Neural progenitor cell (in vitro differentiated cells): ENCODE results near the gene SMAD6. TPM values are rescaled to one million over a fixed set of nuclear protein-coding genes. Genes with fewer than 3 reads are reported as not detected.

ENCODE experiments used
- DNase-seq: peaks from one replicate; pipeline ENCODE4 v3.0.0-alpha.2; 2016; ENCODE audit warnings: low spot score
- H2AFZ ChIP-seq: fragments of 200-600 bp; sonication (generic); replicated peaks from 2 replicates; pipeline ENCODE4 v1.6.1; 2016; ENCODE audit warnings: antibody characterized with exemption
- H3F3A ChIP-seq: fragments of 200-600 bp; sonication (generic); 2 replicates; pipeline ENCODE4 v1.6.1; 2016; ENCODE audit warnings: antibody characterized with exemption, low read depth
- H3K27ac ChIP-seq: fragments of 200-600 bp; sonication (generic); 2 replicates; pipeline ENCODE4 v1.5.1; 2016; ENCODE audit warnings: mild to moderate bottlenecking
- H3K27me3 ChIP-seq: fragments of 200-600 bp; sonication (generic); 2 replicates; pipeline ENCODE4 v1.6.1; 2016; ENCODE audit warnings: mild to moderate bottlenecking, moderate library complexity
- H3K36me3 ChIP-seq: fragments of 200-600 bp; sonication (generic); 2 replicates; pipeline ENCODE4 v1.5.1; 2016
- H3K4me1 ChIP-seq: fragments of 200-600 bp; sonication (generic); 2 replicates; pipeline ENCODE4 v1.6.1; 2016; ENCODE audit warnings: mixed run types
- H3K4me2 ChIP-seq: fragments of 200-600 bp; sonication (generic); 2 replicates; pipeline ENCODE4 v1.6.1; 2016
- H3K4me3 ChIP-seq: fragments of 200-600 bp; sonication (generic); 2 replicates; pipeline ENCODE4 v1.5.1; 2016
- H3K79me2 ChIP-seq: fragments of 200-600 bp; sonication (generic); 2 replicates; pipeline ENCODE4 v1.6.1; 2016; ENCODE audit warnings: low read depth
- H3K9ac ChIP-seq: fragments of 200-600 bp; sonication (generic); 2 replicates; pipeline ENCODE4 v1.6.1; 2016
- H3K9me3 ChIP-seq: fragments of 200-600 bp; sonication (generic); 2 replicates; pipeline ENCODE4 v1.5.1; 2016; ENCODE audit warnings: low read depth
- H4K20me1 ChIP-seq: fragments of 200-600 bp; sonication (generic); 2 replicates; pipeline ENCODE4 v1.6.1; 2016; ENCODE audit warnings: low read depth
- H3K27ac Mint-ChIP-seq: 3 replicates; pipeline ENCODE4 v1.8.0; 2021; ENCODE audit warnings: mixed read lengths
- H3K27me3 Mint-ChIP-seq: 2 replicates; pipeline ENCODE4 v1.8.0; 2022; ENCODE audit warnings: low read depth, mild to moderate bottlenecking, inconsistent platforms, moderate library complexity, mixed read lengths; ENCODE audit not compliant: insufficient read depth
- H3K36me3 Mint-ChIP-seq: 3 replicates; pipeline ENCODE4 v1.8.0; 2021; ENCODE audit warnings: mixed read lengths
- H3K4me1 Mint-ChIP-seq: 3 replicates; pipeline ENCODE4 v1.8.0; 2021; ENCODE audit warnings: mixed read lengths
- H3K4me3 Mint-ChIP-seq: 3 replicates; pipeline ENCODE4 v1.8.0; 2021; ENCODE audit warnings: mild to moderate bottlenecking, moderate library complexity, mixed read lengths
- H3K9me3 Mint-ChIP-seq: 3 replicates; pipeline ENCODE4 v1.8.0; 2020; ENCODE audit warnings: mixed read lengths
- EZH2 ChIP-seq: fragments of 200-600 bp; sonication (generic); IDR thresholded peaks from 2 replicates; pipeline ENCODE4 v1.6.1; 2017; ENCODE audit warnings: antibody characterized with exemption, mild to moderate bottlenecking, moderate library complexity
- EZH2phosphoT487 ChIP-seq: fragments of 200-600 bp; sonication (generic); IDR thresholded peaks from 2 replicates; pipeline ENCODE4 v1.6.1; 2017; ENCODE audit warnings: antibody characterized with exemption
- total RNA-seq: library from RNA; depleted of rRNA; stranded (reverse); fragments of >200 nt; gene quantifications from 2 replicates; pipeline ENCODE4 v1.2.3, GENCODE V29; 2015; ENCODE audit warnings: low replicate concordance
- TF ChIP-seq, protein P1 (sequence below): fragments of 200-600 bp; sonication (generic); IDR thresholded peaks from 2 replicates; pipeline ENCODE4 v1.5.1; 2017; ENCODE audit warnings: antibody characterized with exemption, mild to moderate bottlenecking

The SMAD6 gene
- total RNA-seq, 1 donor from 2014 or later, result 3.4 TPM

DNA sequence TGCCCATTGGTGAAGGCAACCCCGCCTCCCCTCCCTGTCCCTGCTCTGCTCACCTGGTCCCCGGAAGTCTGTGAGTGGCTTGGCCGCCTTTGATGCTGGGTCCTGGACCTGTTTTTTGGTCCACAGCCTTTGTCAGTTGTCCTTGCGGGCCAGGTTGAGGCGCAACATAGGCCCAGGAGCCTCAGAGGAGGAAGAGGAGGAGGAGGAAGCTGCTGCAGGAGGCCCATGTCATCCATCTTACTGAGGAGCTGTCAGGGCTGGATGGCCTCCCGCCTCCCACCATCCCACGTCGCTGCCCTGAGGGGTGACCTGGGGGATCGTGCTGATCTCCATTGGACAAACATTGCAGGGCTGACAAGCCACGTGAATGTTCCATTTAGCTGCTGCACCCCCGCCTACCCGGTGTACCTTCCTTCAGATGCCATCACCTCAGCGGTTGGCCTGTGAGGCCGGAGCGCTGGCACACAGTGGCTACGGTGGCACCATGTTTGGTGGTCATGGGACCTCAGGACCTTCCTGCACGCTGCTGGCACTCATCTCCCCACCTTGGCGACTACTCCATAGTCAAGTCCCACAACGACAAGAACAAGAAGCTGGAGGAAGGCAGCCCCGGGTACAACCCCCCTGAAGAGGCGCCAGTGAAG is 106.3 kb downstream of the SMAD6 start:
- H3K36me3 Mint-ChIP-seq, result no peaks in the 10 kb centered on the region

DNA sequence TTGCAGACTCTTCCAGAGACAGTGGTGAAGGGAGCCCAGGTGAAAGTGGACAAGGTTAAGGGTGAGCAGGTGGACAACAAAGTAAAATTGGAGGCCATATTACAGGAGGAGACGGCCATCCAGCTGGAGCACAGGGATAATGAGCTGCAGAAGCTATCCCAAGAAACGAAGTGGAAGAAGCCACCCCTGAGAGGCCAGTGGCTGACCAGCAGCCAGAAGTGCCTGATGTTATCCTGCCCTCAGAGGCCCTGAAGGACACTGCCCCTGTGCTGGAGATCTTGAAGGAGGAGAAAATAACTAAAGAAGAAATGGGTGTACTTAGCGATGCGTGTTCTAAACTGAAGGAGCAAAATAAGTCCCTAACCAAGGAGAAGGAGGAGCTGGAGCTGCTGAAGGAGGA is 107.6 kb downstream of the SMAD6 start:
- no peaks in the 10 kb centered on the region for H3K79me2 ChIP-seq
- no peak overlapping the region for H3K4me3 ChIP-seq
- no peaks in the 10 kb centered on the region for H3K27me3 ChIP-seq
- no peak overlapping the region for H2AFZ ChIP-seq
- H3K27me3 Mint-ChIP-seq, result peaks cover 7% of the 10 kb centered on the region
- H3K4me1 Mint-ChIP-seq, result peaks cover 10% of the 10 kb centered on the region
- H3K9me3 Mint-ChIP-seq, result peaks cover 16% of the 10 kb centered on the region
- TF ChIP-seq EZH2phosphoT487 (no peak), EZH2 (no peak)
- TF ChIP-seq, protein P1, sequence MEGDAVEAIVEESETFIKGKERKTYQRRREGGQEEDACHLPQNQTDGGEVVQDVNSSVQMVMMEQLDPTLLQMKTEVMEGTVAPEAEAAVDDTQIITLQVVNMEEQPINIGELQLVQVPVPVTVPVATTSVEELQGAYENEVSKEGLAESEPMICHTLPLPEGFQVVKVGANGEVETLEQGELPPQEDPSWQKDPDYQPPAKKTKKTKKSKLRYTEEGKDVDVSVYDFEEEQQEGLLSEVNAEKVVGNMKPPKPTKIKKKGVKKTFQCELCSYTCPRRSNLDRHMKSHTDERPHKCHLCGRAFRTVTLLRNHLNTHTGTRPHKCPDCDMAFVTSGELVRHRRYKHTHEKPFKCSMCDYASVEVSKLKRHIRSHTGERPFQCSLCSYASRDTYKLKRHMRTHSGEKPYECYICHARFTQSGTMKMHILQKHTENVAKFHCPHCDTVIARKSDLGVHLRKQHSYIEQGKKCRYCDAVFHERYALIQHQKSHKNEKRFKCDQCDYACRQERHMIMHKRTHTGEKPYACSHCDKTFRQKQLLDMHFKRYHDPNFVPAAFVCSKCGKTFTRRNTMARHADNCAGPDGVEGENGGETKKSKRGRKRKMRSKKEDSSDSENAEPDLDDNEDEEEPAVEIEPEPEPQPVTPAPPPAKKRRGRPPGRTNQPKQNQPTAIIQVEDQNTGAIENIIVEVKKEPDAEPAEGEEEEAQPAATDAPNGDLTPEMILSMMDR, result no peak
- H3K4me1 ChIP-seq, result peaks cover 3% of the 10 kb centered on the region
- H3K4me3 Mint-ChIP-seq, result no peak overlapping the region
- no peak overlapping the region for H3K4me2 ChIP-seq
- no peak overlapping the region for H3K9ac ChIP-seq
- no peaks in the 10 kb centered on the region for H3K36me3 Mint-ChIP-seq
- no peaks in the 10 kb centered on the region for H3K9me3 ChIP-seq
- H3F3A ChIP-seq, result no peaks in the 10 kb centered on the region
- H3K27ac Mint-ChIP-seq, result no peak overlapping the region
- H3K27ac ChIP-seq, result no peak overlapping the region
- H3K36me3 ChIP-seq, result no peaks in the 10 kb centered on the region
- H4K20me1 ChIP-seq, result no peaks in the 10 kb centered on the region
- DNase-seq, result no peak

More for the DNA sequence above, 106.3 kb downstream of the SMAD6 start:
- Mint-ChIP-seq H3K4me1 (peaks cover 20% of the 10 kb centered on the region), H3K4me3 (no peak overlapping the region), H3K9me3 (peaks cover 12% of the 10 kb centered on the region), H3K27ac (no peak overlapping the region), H3K27me3 (peaks cover 9% of the 10 kb centered on the region)
- Histone ChIP-seq H3K27me3 (no peaks in the 10 kb centered on the region), H3K27ac (no peak overlapping the region), H4K20me1 (no peaks in the 10 kb centered on the region), H3K9ac (no peak overlapping the region), H3K4me2 (no peak overlapping the region), H3F3A (no peaks in the 10 kb centered on the region), H3K4me3 (no peak overlapping the region), H3K79me2 (no peaks in the 10 kb centered on the region), H3K4me1 (peaks cover 7% of the 10 kb centered on the region), H2AFZ (no peak overlapping the region), H3K9me3 (no peaks in the 10 kb centered on the region), H3K36me3 (no peaks in the 10 kb centered on the region)
- no peak for DNase-seq
- TF ChIP-seq EZH2phosphoT487 (no peak), EZH2 (no peak)
- TF ChIP-seq, protein P1, result no peak

DNA sequence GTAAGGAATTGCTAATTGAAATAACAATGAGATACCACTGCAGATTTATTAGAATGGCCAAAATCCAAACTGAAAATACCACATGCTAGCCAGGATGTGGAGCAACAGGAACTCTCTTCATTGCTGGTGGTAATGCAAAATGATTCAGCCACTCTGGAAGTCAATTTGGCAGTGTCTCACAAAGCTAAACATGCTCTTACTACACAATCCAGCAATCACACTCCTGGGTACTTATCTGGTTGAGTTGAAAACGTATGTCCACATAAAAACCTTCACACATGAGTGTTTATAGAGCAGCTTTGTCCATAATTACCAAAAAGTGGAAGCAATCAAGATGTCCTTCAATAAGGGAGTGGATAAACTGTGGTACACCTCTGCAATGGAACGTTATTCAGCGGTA is 113.3 kb downstream of the SMAD6 start:
- no peak for TF ChIP-seq EZH2phosphoT487
- no peak for TF ChIP-seq EZH2
- TF ChIP-seq, protein P1, result no peak
- H3K36me3 Mint-ChIP-seq, result no peaks in the 10 kb centered on the region
- Histone ChIP-seq H3K9ac (no peak overlapping the region), H3K79me2 (no peaks in the 10 kb centered on the region), H3K27me3 (no peaks in the 10 kb centered on the region), H3K27ac (no peak overlapping the region), H2AFZ (no peak overlapping the region), H4K20me1 (no peaks in the 10 kb centered on the region), H3F3A (no peaks in the 10 kb centered on the region), H3K36me3 (no peaks in the 10 kb centered on the region), H3K9me3 (no peaks in the 10 kb centered on the region), H3K4me2 (no peak overlapping the region), H3K4me3 (no peak overlapping the region), H3K4me1 (no peaks in the 10 kb centered on the region)
- H3K27me3 Mint-ChIP-seq, result peaks cover 5% of the 10 kb centered on the region
- H3K4me1 Mint-ChIP-seq, result no peaks in the 10 kb centered on the region
- no peak overlapping the region for H3K27ac Mint-ChIP-seq
- no peak for DNase-seq
- peaks cover 9% of the 10 kb centered on the region for H3K9me3 Mint-ChIP-seq
- no peak overlapping the region for H3K4me3 Mint-ChIP-seq
